ENCODE measurements around the gene LMX1B.

Gene LMX1B

DNA sequence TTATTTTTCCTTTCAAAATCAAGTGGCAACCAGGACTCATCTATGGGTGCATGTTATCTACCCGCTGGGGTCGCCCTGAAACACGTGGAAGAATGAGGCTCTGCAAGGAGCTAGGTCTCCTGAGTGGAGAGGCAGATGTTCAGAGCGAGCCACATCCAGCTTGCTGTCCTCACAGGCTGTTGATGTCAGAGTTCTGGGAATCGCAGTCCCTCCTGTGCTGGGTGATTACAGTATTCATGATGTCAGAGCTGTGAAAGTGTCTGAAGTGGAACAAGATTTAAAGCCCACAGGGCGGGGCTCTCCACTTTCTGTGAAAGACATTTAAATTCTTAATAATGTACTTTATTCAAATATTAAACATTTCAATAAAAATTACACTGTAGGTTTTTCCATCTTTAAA is 24.4 kb upstream of the LMX1B start:
- H3K36me3 Mint-ChIP-seq, result no peaks in the 10 kb centered on the region
- H3K9me3 Mint-ChIP-seq, result no peaks in the 10 kb centered on the region
- no peaks in the 10 kb centered on the region for H3K4me1 Mint-ChIP-seq
- DNase-seq (no peak), ATAC-seq (replicated peaks) (no peak)
- no peak overlapping the region for H3K4me3 Mint-ChIP-seq
- peaks cover 60 to 89% of the 10 kb centered on the region in 2 donors for H3K27me3 Mint-ChIP-seq
- no peak overlapping the region for H3K27ac Mint-ChIP-seq

DNA sequence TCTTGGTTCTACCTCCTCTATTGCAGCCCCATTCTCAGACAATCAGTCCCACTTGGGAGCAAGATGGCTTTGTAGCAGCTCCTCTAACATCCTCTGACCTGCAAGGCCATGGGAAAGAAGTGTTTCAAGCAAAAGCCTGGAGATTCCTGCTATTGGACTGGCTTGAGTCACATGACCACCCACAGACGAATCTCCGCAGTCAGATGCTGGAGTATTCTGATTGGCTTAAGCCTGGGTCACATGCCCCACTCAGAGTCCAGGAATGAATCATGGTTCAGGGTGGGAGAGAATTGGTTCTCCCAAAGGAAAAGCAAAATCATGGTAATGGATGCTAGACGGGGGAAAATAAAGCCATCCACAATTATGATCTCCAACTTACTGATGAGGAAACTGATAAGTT is 22.6 kb upstream of the LMX1B start:
- no peak for DNase-seq
- Mint-ChIP-seq H3K36me3 (no peaks in the 10 kb centered on the region), H3K9me3 (peaks cover 0 to 2% of the 10 kb centered on the region in 2 donors), H3K4me3 (no peak overlapping the region), H3K4me1 (no peaks in the 10 kb centered on the region), H3K27ac (no peak overlapping the region), H3K27me3 (peaks cover 57 to 88% of the 10 kb centered on the region in 2 donors)
- ATAC-seq (replicated peaks), result no peak

DNA sequence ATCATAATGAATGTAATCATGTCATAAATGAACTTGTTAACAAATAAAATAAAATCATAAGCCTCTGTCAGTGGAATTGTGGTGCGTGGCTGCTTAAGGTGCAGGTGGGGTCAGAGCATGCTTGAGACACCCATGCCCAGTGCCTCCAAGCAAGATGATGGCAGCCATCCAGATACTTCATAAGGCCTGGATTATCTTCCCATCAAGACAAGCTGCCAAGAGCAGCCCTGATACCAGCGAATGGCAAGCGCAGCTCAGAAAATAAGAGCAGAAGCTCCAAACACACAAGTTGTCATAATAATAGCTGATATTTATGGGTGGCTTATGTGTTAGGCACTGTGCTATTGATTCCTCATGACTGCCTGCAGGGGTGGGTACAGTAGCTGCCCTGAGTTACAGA is 21.8 kb upstream of the LMX1B start:
- Mint-ChIP-seq H3K9me3 (peaks cover 0 to 4% of the 10 kb centered on the region in 2 donors), H3K4me3 (no peak overlapping the region), H3K27ac (no peak overlapping the region), H3K27me3 (peaks cover 52 to 84% of the 10 kb centered on the region in 2 donors), H3K36me3 (no peaks in the 10 kb centered on the region), H3K4me1 (no peaks in the 10 kb centered on the region)
- ATAC-seq (replicated peaks) (no peak), DNase-seq (no peak)

GRCh38 chr9:126592461-126592860 is 21.3 kb upstream of the LMX1B start:
- peaks cover 50 to 82% of the 10 kb centered on the region in 2 donors for H3K27me3 Mint-ChIP-seq
- no peak for ATAC-seq (replicated peaks)

GRCh38 chr9:126595982-126596381 is 17.7 kb upstream of the LMX1B start:
- ATAC-seq (replicated peaks) (no peak), DNase-seq (no peak)
- no peaks in the 10 kb centered on the region for H3K4me1 Mint-ChIP-seq
- no peak overlapping the region for H3K4me3 Mint-ChIP-seq
- peaks cover 65 to 79% of the 10 kb centered on the region in 2 donors for H3K27me3 Mint-ChIP-seq
- no peaks in the 10 kb centered on the region for H3K36me3 Mint-ChIP-seq
- no peak overlapping the region for H3K27ac Mint-ChIP-seq
- peaks cover 0 to 4% of the 10 kb centered on the region in 2 donors for H3K9me3 Mint-ChIP-seq

More at GRCh38 chr9:126592461-126592860, 21.3 kb upstream of the LMX1B start:
- Mint-ChIP-seq H3K4me1 (no peaks in the 10 kb centered on the region), H3K4me3 (no peak overlapping the region), H3K9me3 (peaks cover 0 to 4% of the 10 kb centered on the region in 2 donors), H3K36me3 (no peaks in the 10 kb centered on the region), H3K27ac (no peak overlapping the region)
- no peak for DNase-seq

- no peaks in the 10 kb centered on the region for H3K4me1 Mint-ChIP-seq
- peaks cover 58 to 65% of the 10 kb centered on the region in 2 donors for H3K27me3 Mint-ChIP-seq
- DNase-seq, result no peak
- no peak overlapping the region for H3K4me3 Mint-ChIP-seq
- ATAC-seq (replicated peaks), result no peak
- H3K27ac Mint-ChIP-seq, result no peak overlapping the region
- peaks cover 0 to 4% of the 10 kb centered on the region in 2 donors for H3K9me3 Mint-ChIP-seq
- H3K36me3 Mint-ChIP-seq, result no peaks in the 10 kb centered on the region
Measured at GRCh38 chr9:126599047-126599650, 14.6 kb upstream of the LMX1B start.

DNA sequence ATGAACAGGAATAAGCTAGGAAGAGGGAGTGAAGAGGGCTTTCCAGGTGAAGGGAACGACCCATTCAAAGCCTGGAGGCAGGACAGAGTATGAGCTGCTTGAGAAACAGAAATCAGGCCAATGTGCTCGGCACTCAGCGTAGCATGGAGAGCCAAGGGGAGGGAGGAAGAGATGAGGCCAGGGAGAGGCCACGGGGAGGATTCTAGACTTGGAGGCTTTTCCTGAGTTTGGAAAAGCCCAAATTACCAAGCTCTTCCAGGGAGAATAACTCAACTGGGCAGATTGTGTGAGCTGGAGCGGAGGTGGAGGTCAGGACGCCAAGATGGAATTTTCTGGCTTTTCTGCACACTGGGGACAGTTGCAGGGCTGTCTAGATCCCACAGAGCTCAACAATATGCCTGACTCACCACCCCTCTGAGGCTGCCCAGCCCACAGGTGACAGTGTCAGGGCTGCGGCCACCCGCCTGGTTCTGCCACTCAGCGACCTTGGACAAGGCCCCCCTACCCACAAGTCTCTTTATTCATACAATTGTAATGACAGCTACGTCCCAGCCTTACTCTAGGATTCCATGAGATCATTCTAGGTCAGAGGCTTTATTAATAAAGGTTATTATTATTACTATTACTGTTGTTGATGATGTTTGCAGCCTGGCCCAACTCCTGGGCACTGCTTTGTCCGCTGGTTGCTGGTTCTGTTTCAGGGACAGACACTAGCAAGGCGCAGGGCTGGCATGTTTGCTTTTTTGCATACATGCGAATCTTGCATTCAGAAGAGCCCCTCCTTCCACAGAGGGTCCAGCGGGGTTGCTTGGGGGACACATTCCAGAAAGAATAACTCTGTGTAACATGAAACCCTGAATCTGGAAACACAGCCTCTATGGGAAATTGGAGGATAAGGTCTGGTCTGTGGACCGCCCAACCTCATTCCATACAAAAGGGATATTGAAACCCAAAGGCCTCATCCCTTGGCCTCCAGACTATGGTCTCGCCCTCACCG is 9.4 kb upstream of the LMX1B start:
- Mint-ChIP-seq H3K27ac (no peak overlapping the region), H3K36me3 (no peaks in the 10 kb centered on the region), H3K4me3 (no peak overlapping the region), H3K9me3 (no peaks in the 10 kb centered on the region), H3K4me1 (peaks cover 0 to 4% of the 10 kb centered on the region in 2 donors), H3K27me3 (peaks cover 61 to 69% of the 10 kb centered on the region in 2 donors)
- no peak for ATAC-seq (replicated peaks)
- DNase-seq, result no peak

GRCh38 chr9:126605792-126606482 is 7.8 kb upstream of the LMX1B start:
- no peak overlapping the region for H3K4me3 Mint-ChIP-seq

GRCh38 chr9:126606483-126606870 is 7.3 kb upstream of the LMX1B start:
- peaks cover 60 to 77% of the 10 kb centered on the region in 2 donors for H3K27me3 Mint-ChIP-seq
- H3K4me1 Mint-ChIP-seq, result peaks cover 7 to 21% of the 10 kb centered on the region in 2 donors
- no peaks in the 10 kb centered on the region for H3K36me3 Mint-ChIP-seq
- no peak overlapping the region for H3K4me3 Mint-ChIP-seq
- H3K27ac Mint-ChIP-seq, result no peak overlapping the region
- ATAC-seq (replicated peaks) (no peak), DNase-seq (no peak)
- H3K9me3 Mint-ChIP-seq, result no peaks in the 10 kb centered on the region

More at GRCh38 chr9:126605792-126606482, 7.8 kb upstream of the LMX1B start:
- Mint-ChIP-seq H3K9me3 (no peaks in the 10 kb centered on the region), H3K4me1 (peaks cover 2 to 15% of the 10 kb centered on the region in 2 donors), H3K27me3 (peaks cover 60 to 75% of the 10 kb centered on the region in 2 donors), H3K36me3 (no peaks in the 10 kb centered on the region), H3K27ac (no peak overlapping the region)
- DNase-seq (no peak), ATAC-seq (replicated peaks) (no peak)

- H3K27me3 Mint-ChIP-seq, result peaks cover 62 to 80% of the 10 kb centered on the region in 2 donors
- peaks cover 10 to 27% of the 10 kb centered on the region in 2 donors for H3K4me1 Mint-ChIP-seq
- H3K36me3 Mint-ChIP-seq, result no peaks in the 10 kb centered on the region
- no peak overlapping the region for H3K27ac Mint-ChIP-seq
- ATAC-seq (replicated peaks), result no peak
- no peak for DNase-seq
- no peaks in the 10 kb centered on the region for H3K9me3 Mint-ChIP-seq
- no peak overlapping the region for H3K4me3 Mint-ChIP-seq
Measured at GRCh38 chr9:126607086-126607485, 6.6 kb upstream of the LMX1B start.

- H3K9me3 Mint-ChIP-seq, result no peaks in the 10 kb centered on the region
- no peak overlapping the region for H3K4me3 Mint-ChIP-seq
- peaks cover 64 to 83% of the 10 kb centered on the region in 2 donors for H3K27me3 Mint-ChIP-seq
- DNase-seq, result no peak
- no peak overlapping the region for H3K27ac Mint-ChIP-seq
- no peaks in the 10 kb centered on the region for H3K36me3 Mint-ChIP-seq
- peaks cover 12 to 31% of the 10 kb centered on the region in 2 donors for H3K4me1 Mint-ChIP-seq
- no peak for ATAC-seq (replicated peaks)
Measured at GRCh38 chr9:126607731-126608130, 6.0 kb upstream of the LMX1B start.

GRCh38 chr9:126608551-126608950 is 5.2 kb upstream of the LMX1B start:
- no peak overlapping the region for H3K27ac Mint-ChIP-seq
- H3K36me3 Mint-ChIP-seq, result no peaks in the 10 kb centered on the region
- H3K9me3 Mint-ChIP-seq, result no peaks in the 10 kb centered on the region
- peaks cover 16 to 38% of the 10 kb centered on the region in 2 donors for H3K4me1 Mint-ChIP-seq
- no peak overlapping the region for H3K4me3 Mint-ChIP-seq
- no peak for ATAC-seq (replicated peaks)
- DNase-seq, result no peak
- peaks cover 66 to 89% of the 10 kb centered on the region in 2 donors for H3K27me3 Mint-ChIP-seq

DNA sequence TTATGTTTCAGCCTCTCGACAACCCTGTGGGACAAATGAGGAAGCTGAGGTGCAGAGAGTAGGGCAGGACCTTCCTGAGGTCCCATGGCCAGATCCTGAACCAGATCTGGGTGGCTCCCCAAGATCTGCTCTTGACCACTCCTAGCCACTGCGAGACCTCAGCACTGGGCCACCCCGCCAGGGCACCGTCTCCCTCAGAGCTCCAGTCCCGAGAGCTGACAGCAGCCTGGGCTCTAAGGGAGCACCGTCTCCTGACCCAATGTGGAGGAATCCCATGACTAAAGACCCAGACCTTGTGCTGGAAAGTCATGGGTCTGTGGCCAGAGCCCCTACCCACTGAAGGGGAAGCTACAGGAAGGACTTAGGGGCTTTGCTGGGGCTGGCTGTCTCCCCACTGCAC is 4.5 kb upstream of the LMX1B start:
- Mint-ChIP-seq H3K36me3 (no peaks in the 10 kb centered on the region), H3K4me1 (peaks cover 16 to 38% of the 10 kb centered on the region in 2 donors), H3K27ac (no peak overlapping the region), H3K27me3 (peaks cover 61 to 84% of the 10 kb centered on the region in 2 donors), H3K9me3 (no peaks in the 10 kb centered on the region), H3K4me3 (no peak overlapping the region)
- ATAC-seq (replicated peaks), result no peak
- no peak for DNase-seq

- H3K27me3 Mint-ChIP-seq, result peaks cover 65 to 88% of the 10 kb centered on the region in 2 donors
Measured at GRCh38 chr9:126609711-126610388, 3.9 kb upstream of the LMX1B start.

More at GRCh38 chr9:126609711-126610388, 3.9 kb upstream of the LMX1B start:
- Mint-ChIP-seq H3K27ac (peak overlapping the region; percentile 62), H3K9me3 (no peaks in the 10 kb centered on the region), H3K4me3 (no peak overlapping the region), H3K4me1 (peaks cover 22 to 45% of the 10 kb centered on the region in 2 donors), H3K36me3 (peaks cover 0 to 3% of the 10 kb centered on the region in 2 donors)
- DNase-seq (no peak), ATAC-seq (replicated peaks) (no peak)

Data from stimulated activated naive B cell treated with anti-CD40 and anti-IgM and Interleukin-4, amounts not matched to agents 10 μg/mL and 1 μg/mL and 100 μg/mL, for 72 hours (primary cell).